Neural cell (in vitro differentiated cells): ENCODE data around the gene FAM240A.

Source experiments
- CTCF ChIP-seq: fragments of 450-650 bp; IDR thresholded peaks from 2 replicates; pipeline ENCODE4 v1.5.1; 2014; ENCODE audit warnings: antibody characterized with exemption, mild to moderate bottlenecking, moderate library complexity; ENCODE audit not compliant: poor library complexity, severe bottlenecking
- EP300 ChIP-seq: fragments of 450-650 bp; conservative IDR thresholded peaks from 2 replicates; pipeline ENCODE4 v1.6.1; 2014; ENCODE audit warnings: antibody characterized with exemption, mild to moderate bottlenecking, moderate library complexity; ENCODE audit not compliant: poor library complexity, severe bottlenecking
- EZH2 ChIP-seq: fragments of 200-600, 300-800 bp; shearing (Covaris generic), sonication (generic); IDR thresholded peaks from 2 replicates; pipeline ENCODE4 v1.6.1; 2014; ENCODE audit warnings: antibody characterized with exemption, low read length, borderline replicate concordance, mild to moderate bottlenecking; ENCODE audit not compliant: insufficient read depth, poor library complexity, severe bottlenecking
- RAD21 ChIP-seq: fragments of 450-650 bp; conservative IDR thresholded peaks from 2 replicates; pipeline ENCODE4 v1.6.1; 2014; ENCODE audit warnings: antibody characterized with exemption, mild to moderate bottlenecking, moderate library complexity
- SMC3 ChIP-seq: fragments of 450-650 bp; conservative IDR thresholded peaks from 2 replicates; pipeline ENCODE4 v1.6.1; 2014; ENCODE audit warnings: antibody characterized with exemption, mild to moderate bottlenecking, moderate library complexity; ENCODE audit not compliant: poor library complexity
- TAF1 ChIP-seq: IDR thresholded peaks from 2 replicates; pipeline ENCODE4 v1.6.1; 2012; ENCODE audit warnings: low read depth
- TF ChIP-seq, protein P1 (sequence below): IDR thresholded peaks from 2 replicates; pipeline ENCODE4 v1.6.1; 2012; ENCODE audit warnings: borderline replicate concordance

DNA sequence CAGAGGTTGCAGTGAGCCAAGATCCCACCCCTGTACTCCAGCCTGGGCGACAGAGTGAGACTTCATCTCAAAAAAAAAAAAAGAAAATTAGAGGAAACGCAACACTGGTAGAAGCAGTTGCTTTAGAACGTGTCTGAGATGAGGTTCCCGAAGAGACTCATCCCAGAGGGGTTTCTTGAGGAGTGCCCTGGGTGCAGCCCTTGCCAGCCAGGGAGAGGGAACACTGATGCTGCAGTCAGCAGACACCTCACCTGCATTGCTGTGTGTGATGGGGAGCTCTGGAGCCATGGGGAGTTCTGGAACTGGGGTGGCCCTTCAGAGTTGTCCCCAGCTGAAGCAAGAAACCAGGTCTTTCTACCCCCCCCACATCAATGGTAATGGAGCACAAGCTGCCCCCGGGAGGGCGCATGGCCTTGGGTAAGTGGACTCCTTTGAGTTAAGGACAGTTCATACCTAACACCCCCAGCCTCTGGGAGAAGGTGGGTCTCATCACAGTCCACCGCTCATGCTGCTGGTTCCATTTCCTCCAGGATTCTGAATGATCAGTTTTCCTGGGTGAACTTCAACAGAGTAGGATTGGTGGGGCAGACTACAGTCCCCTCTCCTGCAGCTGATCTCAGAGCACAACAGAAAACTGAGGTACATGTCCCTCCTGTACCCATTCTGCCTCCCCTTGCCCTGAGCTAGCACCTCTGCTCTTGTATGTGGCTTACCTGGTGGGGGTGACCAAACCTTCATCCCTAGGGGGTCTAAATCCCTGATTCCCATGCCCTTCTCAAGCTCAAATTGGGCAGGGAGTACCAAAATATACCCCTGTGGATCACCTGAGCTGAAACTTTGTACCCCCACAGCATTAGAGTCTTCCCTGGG is 27.5 kb upstream of the FAM240A start:
- TF ChIP-seq CTCF: no peak
- no peak for TF ChIP-seq EZH2
- TF ChIP-seq, protein P1, sequence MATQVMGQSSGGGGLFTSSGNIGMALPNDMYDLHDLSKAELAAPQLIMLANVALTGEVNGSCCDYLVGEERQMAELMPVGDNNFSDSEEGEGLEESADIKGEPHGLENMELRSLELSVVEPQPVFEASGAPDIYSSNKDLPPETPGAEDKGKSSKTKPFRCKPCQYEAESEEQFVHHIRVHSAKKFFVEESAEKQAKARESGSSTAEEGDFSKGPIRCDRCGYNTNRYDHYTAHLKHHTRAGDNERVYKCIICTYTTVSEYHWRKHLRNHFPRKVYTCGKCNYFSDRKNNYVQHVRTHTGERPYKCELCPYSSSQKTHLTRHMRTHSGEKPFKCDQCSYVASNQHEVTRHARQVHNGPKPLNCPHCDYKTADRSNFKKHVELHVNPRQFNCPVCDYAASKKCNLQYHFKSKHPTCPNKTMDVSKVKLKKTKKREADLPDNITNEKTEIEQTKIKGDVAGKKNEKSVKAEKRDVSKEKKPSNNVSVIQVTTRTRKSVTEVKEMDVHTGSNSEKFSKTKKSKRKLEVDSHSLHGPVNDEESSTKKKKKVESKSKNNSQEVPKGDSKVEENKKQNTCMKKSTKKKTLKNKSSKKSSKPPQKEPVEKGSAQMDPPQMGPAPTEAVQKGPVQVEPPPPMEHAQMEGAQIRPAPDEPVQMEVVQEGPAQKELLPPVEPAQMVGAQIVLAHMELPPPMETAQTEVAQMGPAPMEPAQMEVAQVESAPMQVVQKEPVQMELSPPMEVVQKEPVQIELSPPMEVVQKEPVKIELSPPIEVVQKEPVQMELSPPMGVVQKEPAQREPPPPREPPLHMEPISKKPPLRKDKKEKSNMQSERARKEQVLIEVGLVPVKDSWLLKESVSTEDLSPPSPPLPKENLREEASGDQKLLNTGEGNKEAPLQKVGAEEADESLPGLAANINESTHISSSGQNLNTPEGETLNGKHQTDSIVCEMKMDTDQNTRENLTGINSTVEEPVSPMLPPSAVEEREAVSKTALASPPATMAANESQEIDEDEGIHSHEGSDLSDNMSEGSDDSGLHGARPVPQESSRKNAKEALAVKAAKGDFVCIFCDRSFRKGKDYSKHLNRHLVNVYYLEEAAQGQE: no peak
- no peak for TF ChIP-seq RAD21
- no peak for TF ChIP-seq TAF1
- no peak for TF ChIP-seq SMC3
- no peak for TF ChIP-seq EP300
